ENCODE measurements around the gene CATSPER2.
"Not testable (repeated sequence)": the region's sequence is repeated elsewhere in the genome, so short reads cannot be mapped to it uniquely, and the experiment has no call there.

- not testable (repeated sequence) for TF ChIP-seq YY1 (IDR thresholded peaks at IDR 0.05; ENCODE audit: insufficient read depth, insufficient read length); SUZ12 (IDR thresholded peaks at IDR 0.05; ENCODE audit: extremely low read depth, insufficient read depth, insufficient read length)
Observed at GRCh38 chr15:43622068-43622799, 26.4 kb downstream of the CATSPER2 start.

Data from NT2/D1 (cell line).